SK-N-SH treated with all-trans-retinoic acid at 6 μM for 48 hours (cell line): ENCODE results near the gene DDX18.
"Not testable (repeated sequence)": the region's sequence is repeated elsewhere in the genome, so short reads cannot be mapped to it uniquely, and the experiment has no call there.

Source experiments
- ATAC-seq: fragments of 200-7000 bp; cut with Tn5 transposase; 3 replicates; pipeline ENCODE4 v1.9.1; 2020; ENCODE audit warnings: mild to moderate bottlenecking, moderate library complexity
- BACH2 ChIP-seq: fragments of 250-450 bp; sonication (Bioruptor Pico); IDR thresholded peaks from 2 replicates; pipeline ENCODE4 v1.9.0; 2021; ENCODE audit warnings: mild to moderate bottlenecking, borderline replicate concordance
- CSDC2 ChIP-seq: fragments of 250-450 bp; sonication (Bioruptor Pico); IDR thresholded peaks from 2 replicates; pipeline ENCODE4 v1.5.0; 2020; ENCODE audit warnings: mild to moderate bottlenecking, moderate library complexity
- ESRRG ChIP-seq: fragments of 250-450 bp; sonication (Bioruptor Pico); IDR thresholded peaks from 2 replicates; pipeline ENCODE4 v1.6.1; 2021; ENCODE audit warnings: mild to moderate bottlenecking
- GLIS3 ChIP-seq: fragments of 250-450 bp; sonication (Bioruptor Pico); IDR thresholded peaks from 2 replicates; pipeline ENCODE4 v1.5.0; 2020; ENCODE audit warnings: mild to moderate bottlenecking, moderate library complexity
- ISL1 ChIP-seq: fragments of 250-450 bp; sonication (Bioruptor Pico); IDR thresholded peaks from 2 replicates; pipeline ENCODE4 v2.1.2; 2022; ENCODE audit warnings: mild to moderate bottlenecking, moderate library complexity
- OSR1 ChIP-seq: fragments of 250-450 bp; sonication (Bioruptor Pico); IDR thresholded peaks from 2 replicates; pipeline ENCODE4 v1.8.0; 2022; ENCODE audit warnings: moderate library complexity, mild to moderate bottlenecking, inconsistent platforms
- PPARA ChIP-seq: fragments of 250-450 bp; sonication (Bioruptor Pico); IDR thresholded peaks from 2 replicates; pipeline ENCODE4 v1.5.0; 2020; ENCODE audit warnings: mild to moderate bottlenecking, borderline replicate concordance
- RARB ChIP-seq: fragments of 250-450 bp; sonication (Bioruptor Pico); IDR thresholded peaks from 2 replicates; pipeline ENCODE4 v1.8.0; 2021; ENCODE audit warnings: mild to moderate bottlenecking, moderate library complexity
- SNAI2 ChIP-seq: fragments of 250-450 bp; sonication (Bioruptor Pico); IDR thresholded peaks from 2 replicates; pipeline ENCODE4 v1.5.0; 2020; ENCODE audit warnings: mild to moderate bottlenecking, moderate library complexity
- TCF4 ChIP-seq: fragments of 250-450 bp; sonication (Bioruptor Pico); IDR thresholded peaks from 2 replicates; pipeline ENCODE4 v1.8.0; 2021; ENCODE audit warnings: mild to moderate bottlenecking, moderate library complexity, borderline replicate concordance
- TOX ChIP-seq: fragments of 250-450 bp; sonication (Bioruptor Pico); IDR thresholded peaks from 2 replicates; pipeline ENCODE4 v1.8.0; 2021; ENCODE audit warnings: mild to moderate bottlenecking, moderate library complexity, borderline replicate concordance
- ZC3H10 ChIP-seq: fragments of 250-450 bp; sonication (Bioruptor Pico); IDR thresholded peaks from 2 replicates; pipeline ENCODE4 v1.5.1; 2021; ENCODE audit warnings: mild to moderate bottlenecking, moderate library complexity
- ZFP3 ChIP-seq: fragments of 250-450 bp; sonication (Bioruptor Pico); IDR thresholded peaks from 2 replicates; pipeline ENCODE4 v1.5.0; 2020; ENCODE audit warnings: mild to moderate bottlenecking, moderate library complexity
- ZFP30 ChIP-seq: fragments of 450-650 bp; formaldehyde crosslinking; IDR thresholded peaks from 2 replicates; pipeline ENCODE4 v1.5.0; 2022; ENCODE audit warnings: mild to moderate bottlenecking, moderate library complexity
- ZNF565 ChIP-seq: fragments of 450-650 bp; formaldehyde crosslinking; conservative IDR thresholded peaks from 2 replicates; pipeline ENCODE4 v1.5.0; 2020; ENCODE audit warnings: low read depth, mild to moderate bottlenecking, moderate library complexity
- ZNF70 ChIP-seq: fragments of 450-650 bp; formaldehyde crosslinking; IDR thresholded peaks from 2 replicates; pipeline ENCODE4 v1.5.0; 2020; ENCODE audit warnings: mild to moderate bottlenecking, moderate library complexity
- ZNF8 ChIP-seq: fragments of 450-650 bp; formaldehyde crosslinking; IDR thresholded peaks from 2 replicates; pipeline ENCODE4 v1.5.0; 2020; ENCODE audit warnings: mild to moderate bottlenecking, moderate library complexity
- TF ChIP-seq, protein P1 (sequence below): fragments of 250-450 bp; sonication (Bioruptor Pico); IDR thresholded peaks from 2 replicates; pipeline ENCODE4 v1.5.1; 2020; ENCODE audit warnings: low read depth, mild to moderate bottlenecking, moderate library complexity
- TF ChIP-seq, protein P2 (sequence below): fragments of 250-450 bp; sonication (Bioruptor Pico); IDR thresholded peaks from 2 replicates; pipeline ENCODE4 v1.5.1; 2021; ENCODE audit warnings: mild to moderate bottlenecking, moderate library complexity
- TF ChIP-seq, protein P3 (sequence below): fragments of 250-450 bp; sonication (Bioruptor Pico); IDR thresholded peaks from 2 replicates; pipeline ENCODE4 v1.8.0; 2020; ENCODE audit warnings: mild to moderate bottlenecking, moderate library complexity, borderline replicate concordance
- TF ChIP-seq, protein P4 (sequence below): fragments of 250-450 bp; sonication (Bioruptor Pico); IDR thresholded peaks from 2 replicates; pipeline ENCODE4 v1.5.0; 2020; ENCODE audit warnings: mild to moderate bottlenecking, moderate library complexity

Gene DDX18

DNA sequence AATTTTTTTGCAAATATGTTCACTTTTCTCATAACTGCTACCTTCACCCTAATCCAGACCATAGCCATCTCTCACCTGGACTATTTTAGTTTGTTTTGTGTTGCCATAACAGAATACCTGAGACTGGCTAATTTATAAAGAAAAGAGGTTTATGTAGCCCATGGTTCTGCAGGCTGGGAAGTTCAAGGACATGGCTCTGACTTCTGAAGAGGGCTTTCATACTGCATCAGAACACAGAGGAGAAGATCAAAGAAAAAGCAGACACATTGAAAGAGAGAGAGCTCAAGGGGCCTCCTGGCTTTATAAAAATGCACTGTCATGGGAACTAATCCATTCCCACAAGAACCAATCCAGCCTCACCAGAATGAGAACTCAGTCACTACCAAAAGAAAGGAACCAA, 25.0 kb upstream of the DDX18 start:
- ATAC-seq: no peak
- no peak for TF ChIP-seq ESRRG (CRISPR knock-in tag)
- TF ChIP-seq GLIS3 (CRISPR knock-in tag): no peak
- TF ChIP-seq ZNF70: no peak
- TF ChIP-seq, protein P1, sequence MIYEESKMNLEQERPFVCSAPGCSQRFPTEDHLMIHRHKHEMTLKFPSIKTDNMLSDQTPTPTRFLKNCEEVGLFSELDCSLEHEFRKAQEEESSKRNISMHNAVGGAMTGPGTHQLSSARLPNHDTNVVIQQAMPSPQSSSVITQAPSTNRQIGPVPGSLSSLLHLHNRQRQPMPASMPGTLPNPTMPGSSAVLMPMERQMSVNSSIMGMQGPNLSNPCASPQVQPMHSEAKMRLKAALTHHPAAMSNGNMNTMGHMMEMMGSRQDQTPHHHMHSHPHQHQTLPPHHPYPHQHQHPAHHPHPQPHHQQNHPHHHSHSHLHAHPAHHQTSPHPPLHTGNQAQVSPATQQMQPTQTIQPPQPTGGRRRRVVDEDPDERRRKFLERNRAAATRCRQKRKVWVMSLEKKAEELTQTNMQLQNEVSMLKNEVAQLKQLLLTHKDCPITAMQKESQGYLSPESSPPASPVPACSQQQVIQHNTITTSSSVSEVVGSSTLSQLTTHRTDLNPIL (CRISPR knock-in tag): no peak

DNA sequence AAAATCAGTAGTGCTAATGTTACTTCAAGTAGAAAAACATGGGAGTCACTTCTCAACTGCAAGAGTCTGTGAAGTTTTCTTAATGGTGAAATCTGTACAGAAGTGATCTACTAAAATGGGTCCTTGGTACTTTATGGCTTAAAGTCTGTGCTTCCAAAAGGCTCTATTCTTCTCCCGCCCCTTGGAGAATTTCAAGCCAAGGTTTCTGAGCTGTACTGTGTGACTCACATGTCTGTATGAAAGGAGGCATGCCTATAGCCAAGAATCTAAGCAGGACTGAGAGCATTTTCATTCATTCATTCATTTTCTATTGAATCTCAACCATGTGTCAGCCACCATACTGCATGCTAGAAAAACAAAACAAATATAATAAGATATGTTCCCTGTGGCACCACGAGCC, 19.8 kb upstream of the DDX18 start:
- ATAC-seq: no peak
- TF ChIP-seq ZNF8 (no peak), CSDC2 (CRISPR knock-in tag) (no peak), BACH2 (no peak), ZC3H10 (no peak)
- TF ChIP-seq, protein P2, sequence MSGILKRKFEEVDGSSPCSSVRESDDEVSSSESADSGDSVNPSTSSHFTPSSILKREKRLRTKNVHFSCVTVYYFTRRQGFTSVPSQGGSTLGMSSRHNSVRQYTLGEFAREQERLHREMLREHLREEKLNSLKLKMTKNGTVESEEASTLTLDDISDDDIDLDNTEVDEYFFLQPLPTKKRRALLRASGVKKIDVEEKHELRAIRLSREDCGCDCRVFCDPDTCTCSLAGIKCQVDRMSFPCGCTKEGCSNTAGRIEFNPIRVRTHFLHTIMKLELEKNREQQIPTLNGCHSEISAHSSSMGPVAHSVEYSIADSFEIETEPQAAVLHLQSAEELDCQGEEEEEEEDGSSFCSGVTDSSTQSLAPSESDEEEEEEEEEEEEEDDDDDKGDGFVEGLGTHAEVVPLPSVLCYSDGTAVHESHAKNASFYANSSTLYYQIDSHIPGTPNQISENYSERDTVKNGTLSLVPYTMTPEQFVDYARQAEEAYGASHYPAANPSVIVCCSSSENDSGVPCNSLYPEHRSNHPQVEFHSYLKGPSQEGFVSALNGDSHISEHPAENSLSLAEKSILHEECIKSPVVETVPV (CRISPR knock-in tag): no peak

DNA sequence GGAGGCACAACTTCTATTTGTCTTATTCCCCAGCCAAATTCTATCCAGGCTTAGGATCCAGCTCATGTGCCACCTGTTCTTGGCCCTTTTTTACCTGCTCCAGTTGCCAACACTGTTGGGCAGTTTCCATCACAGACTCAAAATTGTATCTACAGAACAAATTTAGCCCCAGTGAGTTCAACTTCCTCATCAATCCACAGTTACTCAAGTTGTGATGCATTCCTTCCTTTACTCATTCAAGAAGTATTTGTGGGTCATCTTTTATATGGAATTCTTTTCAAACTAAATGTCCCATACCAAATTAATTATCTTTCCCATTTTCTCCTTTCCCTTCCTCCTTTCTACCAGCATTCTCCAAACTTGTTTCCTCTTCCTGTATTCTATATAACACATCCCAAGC, 12.7 kb upstream of the DDX18 start:
- no peak for ATAC-seq
- no peak for TF ChIP-seq GLIS3 (CRISPR knock-in tag)
- TF ChIP-seq TCF4 (CRISPR knock-in tag): no peak
- no peak for TF ChIP-seq ZNF70
- TF ChIP-seq ZNF8: no peak
- no peak for TF ChIP-seq ZC3H10
- TF ChIP-seq RARB (CRISPR knock-in tag): no peak
- TF ChIP-seq, protein P3, sequence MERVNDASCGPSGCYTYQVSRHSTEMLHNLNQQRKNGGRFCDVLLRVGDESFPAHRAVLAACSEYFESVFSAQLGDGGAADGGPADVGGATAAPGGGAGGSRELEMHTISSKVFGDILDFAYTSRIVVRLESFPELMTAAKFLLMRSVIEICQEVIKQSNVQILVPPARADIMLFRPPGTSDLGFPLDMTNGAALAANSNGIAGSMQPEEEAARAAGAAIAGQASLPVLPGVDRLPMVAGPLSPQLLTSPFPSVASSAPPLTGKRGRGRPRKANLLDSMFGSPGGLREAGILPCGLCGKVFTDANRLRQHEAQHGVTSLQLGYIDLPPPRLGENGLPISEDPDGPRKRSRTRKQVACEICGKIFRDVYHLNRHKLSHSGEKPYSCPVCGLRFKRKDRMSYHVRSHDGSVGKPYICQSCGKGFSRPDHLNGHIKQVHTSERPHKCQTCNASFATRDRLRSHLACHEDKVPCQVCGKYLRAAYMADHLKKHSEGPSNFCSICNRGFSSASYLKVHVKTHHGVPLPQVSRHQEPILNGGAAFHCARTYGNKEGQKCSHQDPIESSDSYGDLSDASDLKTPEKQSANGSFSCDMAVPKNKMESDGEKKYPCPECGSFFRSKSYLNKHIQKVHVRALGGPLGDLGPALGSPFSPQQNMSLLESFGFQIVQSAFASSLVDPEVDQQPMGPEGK (CRISPR knock-in tag): no peak
- no peak for TF ChIP-seq ZFP30

DNA sequence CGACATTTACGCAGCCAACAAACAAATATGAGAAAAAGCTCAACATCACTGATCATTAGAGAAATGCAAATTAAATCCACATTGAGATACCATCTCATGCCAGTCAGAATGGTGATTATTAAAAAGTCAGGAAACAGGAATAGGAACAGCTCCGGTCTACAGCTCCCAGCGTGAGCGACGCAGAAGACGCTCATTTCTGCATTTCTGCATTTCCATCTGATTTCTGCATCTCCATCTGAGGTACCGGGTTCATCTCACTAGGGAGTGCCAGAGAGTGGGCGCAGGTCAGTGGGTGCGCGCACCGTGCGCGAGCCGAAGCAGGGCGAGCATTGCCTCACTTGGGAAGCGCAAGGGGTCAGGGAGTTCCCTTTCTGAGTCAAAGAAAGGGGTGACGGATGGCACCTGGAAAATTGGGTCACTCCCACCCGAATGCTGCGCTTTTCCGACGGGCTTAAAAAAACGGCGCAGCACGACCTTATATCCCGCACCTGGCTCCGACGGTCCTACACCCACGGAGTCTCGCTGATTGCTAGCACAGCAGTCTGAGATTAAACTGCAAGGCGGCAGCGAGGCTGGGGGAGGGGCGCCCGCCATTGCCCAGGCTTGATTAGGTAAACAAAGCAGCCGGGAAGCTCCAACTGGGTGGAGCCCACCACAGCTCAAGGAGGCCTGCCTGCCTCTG, 10.7 kb upstream of the DDX18 start:
- not testable (repeated sequence) for ATAC-seq

DNA sequence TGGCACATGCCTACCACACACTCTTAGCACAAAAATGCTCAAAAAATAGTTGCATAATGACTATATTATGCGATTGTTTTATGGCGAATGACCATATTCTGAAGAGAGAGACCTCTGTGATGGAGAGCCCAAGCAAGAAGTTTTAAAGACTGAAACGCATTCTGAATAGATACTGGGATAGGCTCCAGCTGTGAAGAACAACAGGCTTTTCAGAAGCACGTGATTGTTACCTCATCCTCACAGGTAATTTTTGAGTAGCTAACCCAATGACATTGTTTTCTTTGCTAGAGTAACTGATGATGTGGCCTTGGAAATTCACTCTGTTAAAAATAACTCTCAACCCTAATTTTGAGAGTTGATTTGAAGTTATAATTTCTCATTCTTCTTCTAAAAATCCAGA, 2.0 kb upstream of the DDX18 start:
- no peak for ATAC-seq
- TF ChIP-seq, protein P3 (CRISPR knock-in tag): no peak
- no peak for TF ChIP-seq CSDC2 (CRISPR knock-in tag)
- TF ChIP-seq, protein P2 (CRISPR knock-in tag): no peak
- no peak for TF ChIP-seq PPARA (CRISPR knock-in tag)
- no peak for TF ChIP-seq TOX (CRISPR knock-in tag)
- no peak for TF ChIP-seq ZFP30
- no peak for TF ChIP-seq SNAI2 (CRISPR knock-in tag)
- TF ChIP-seq ESRRG (CRISPR knock-in tag): no peak
- no peak for TF ChIP-seq BACH2
- TF ChIP-seq, protein P4, sequence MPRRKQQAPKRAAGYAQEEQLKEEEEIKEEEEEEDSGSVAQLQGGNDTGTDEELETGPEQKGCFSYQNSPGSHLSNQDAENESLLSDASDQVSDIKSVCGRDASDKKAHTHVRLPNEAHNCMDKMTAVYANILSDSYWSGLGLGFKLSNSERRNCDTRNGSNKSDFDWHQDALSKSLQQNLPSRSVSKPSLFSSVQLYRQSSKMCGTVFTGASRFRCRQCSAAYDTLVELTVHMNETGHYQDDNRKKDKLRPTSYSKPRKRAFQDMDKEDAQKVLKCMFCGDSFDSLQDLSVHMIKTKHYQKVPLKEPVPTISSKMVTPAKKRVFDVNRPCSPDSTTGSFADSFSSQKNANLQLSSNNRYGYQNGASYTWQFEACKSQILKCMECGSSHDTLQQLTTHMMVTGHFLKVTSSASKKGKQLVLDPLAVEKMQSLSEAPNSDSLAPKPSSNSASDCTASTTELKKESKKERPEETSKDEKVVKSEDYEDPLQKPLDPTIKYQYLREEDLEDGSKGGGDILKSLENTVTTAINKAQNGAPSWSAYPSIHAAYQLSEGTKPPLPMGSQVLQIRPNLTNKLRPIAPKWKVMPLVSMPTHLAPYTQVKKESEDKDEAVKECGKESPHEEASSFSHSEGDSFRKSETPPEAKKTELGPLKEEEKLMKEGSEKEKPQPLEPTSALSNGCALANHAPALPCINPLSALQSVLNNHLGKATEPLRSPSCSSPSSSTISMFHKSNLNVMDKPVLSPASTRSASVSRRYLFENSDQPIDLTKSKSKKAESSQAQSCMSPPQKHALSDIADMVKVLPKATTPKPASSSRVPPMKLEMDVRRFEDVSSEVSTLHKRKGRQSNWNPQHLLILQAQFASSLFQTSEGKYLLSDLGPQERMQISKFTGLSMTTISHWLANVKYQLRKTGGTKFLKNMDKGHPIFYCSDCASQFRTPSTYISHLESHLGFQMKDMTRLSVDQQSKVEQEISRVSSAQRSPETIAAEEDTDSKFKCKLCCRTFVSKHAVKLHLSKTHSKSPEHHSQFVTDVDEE (CRISPR knock-in tag): no peak
- no peak for TF ChIP-seq OSR1 (CRISPR knock-in tag)
- TF ChIP-seq ZNF565: no peak
- TF ChIP-seq ZC3H10: no peak
- TF ChIP-seq ISL1 (CRISPR knock-in tag): no peak
- TF ChIP-seq GLIS3 (CRISPR knock-in tag): no peak
- TF ChIP-seq, protein P1 (CRISPR knock-in tag): no peak
- no peak for TF ChIP-seq ZFP3 (CRISPR knock-in tag)
